Transverse colon (tissue), 4 donors: ENCODE results near the gene DPY19L3.

ENCODE experiments used
- EP300 ChIP-seq: sonication (generic); formaldehyde crosslinking; IDR thresholded peaks from one replicate; pipeline ENCODE4 v1.6.1; 2017; ENCODE audit warnings: antibody characterized with exemption, low read depth
- POLR2AphosphoS5 ChIP-seq, 3 donors: sonication (generic); formaldehyde crosslinking; IDR thresholded peaks; one replicate each; pipeline ENCODE4 v1.6.1; 2016; ENCODE audit warnings: antibody characterized with exemption in 3 of 3
- TF ChIP-seq, protein P1 (sequence below), 5 experiments: fragments of 200-600 bp in 3 of 5; fragments of 450-650 bp in 2 of 5; sonication (generic) in 3 of 5; IDR thresholded peaks; 1 replicate in 2 of 5; 2 replicates in 3 of 5; pipeline ENCODE4 v1.5.1; 2016 to 2017; ENCODE audit warnings: antibody characterized with exemption in 5 of 5, inconsistent platforms in 3 of 5, mild to moderate bottlenecking in 2 of 5, moderate library complexity in 1 of 5

DNA sequence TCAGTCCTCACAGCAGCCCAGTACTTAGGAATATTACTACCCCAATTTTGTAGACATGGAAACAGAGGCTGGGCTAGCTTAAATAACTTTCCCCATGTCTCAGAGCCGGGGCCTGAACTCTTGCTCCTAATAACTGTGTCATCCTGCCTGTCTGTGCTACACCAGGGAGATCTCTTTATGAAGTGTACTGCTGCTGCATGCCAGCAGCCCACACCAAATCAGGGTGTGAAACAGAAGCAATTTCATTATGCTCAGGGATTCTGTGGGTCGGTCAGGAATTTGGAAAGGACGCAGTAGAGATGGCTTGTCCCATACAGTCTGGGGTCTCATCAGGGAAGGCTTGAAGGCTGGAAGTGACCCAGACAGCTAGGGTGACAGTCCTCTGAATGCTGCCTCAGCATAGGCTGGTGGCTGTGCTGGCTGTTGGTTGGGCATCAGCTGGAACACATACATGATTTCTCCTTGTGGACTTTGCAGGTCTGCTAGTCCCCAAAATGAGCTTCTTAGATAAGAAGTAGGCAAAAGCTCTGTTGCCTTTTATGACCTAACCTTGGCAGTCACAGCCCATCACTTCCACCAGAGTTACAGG is 37.5 kb upstream of the DPY19L3 start:
- TF ChIP-seq, protein P1, sequence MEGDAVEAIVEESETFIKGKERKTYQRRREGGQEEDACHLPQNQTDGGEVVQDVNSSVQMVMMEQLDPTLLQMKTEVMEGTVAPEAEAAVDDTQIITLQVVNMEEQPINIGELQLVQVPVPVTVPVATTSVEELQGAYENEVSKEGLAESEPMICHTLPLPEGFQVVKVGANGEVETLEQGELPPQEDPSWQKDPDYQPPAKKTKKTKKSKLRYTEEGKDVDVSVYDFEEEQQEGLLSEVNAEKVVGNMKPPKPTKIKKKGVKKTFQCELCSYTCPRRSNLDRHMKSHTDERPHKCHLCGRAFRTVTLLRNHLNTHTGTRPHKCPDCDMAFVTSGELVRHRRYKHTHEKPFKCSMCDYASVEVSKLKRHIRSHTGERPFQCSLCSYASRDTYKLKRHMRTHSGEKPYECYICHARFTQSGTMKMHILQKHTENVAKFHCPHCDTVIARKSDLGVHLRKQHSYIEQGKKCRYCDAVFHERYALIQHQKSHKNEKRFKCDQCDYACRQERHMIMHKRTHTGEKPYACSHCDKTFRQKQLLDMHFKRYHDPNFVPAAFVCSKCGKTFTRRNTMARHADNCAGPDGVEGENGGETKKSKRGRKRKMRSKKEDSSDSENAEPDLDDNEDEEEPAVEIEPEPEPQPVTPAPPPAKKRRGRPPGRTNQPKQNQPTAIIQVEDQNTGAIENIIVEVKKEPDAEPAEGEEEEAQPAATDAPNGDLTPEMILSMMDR (IDR thresholded peaks at IDR 0.05), result no peak
- TF ChIP-seq EP300, result no peak
- no peak for TF ChIP-seq POLR2AphosphoS5 (IDR thresholded peaks at IDR 0.05)
